Activated T-helper 9 cell treated with anti-CD3 and anti-CD28 coated beads, Interleukin-2, amount 50 U/mL, for 16 hours (primary cell): ENCODE data around the gene SERPINA1.

Source experiments
- DNase-seq: peaks from one replicate; pipeline ENCODE4 v3.0.0-alpha.2; 2020; ENCODE audit warnings: low read depth

SERPINA1 gene

GRCh38 chr14:94346065-94346786, 42.2 kb downstream of the SERPINA1 start:
- DNase-seq = peak; percentile 46

DNA sequence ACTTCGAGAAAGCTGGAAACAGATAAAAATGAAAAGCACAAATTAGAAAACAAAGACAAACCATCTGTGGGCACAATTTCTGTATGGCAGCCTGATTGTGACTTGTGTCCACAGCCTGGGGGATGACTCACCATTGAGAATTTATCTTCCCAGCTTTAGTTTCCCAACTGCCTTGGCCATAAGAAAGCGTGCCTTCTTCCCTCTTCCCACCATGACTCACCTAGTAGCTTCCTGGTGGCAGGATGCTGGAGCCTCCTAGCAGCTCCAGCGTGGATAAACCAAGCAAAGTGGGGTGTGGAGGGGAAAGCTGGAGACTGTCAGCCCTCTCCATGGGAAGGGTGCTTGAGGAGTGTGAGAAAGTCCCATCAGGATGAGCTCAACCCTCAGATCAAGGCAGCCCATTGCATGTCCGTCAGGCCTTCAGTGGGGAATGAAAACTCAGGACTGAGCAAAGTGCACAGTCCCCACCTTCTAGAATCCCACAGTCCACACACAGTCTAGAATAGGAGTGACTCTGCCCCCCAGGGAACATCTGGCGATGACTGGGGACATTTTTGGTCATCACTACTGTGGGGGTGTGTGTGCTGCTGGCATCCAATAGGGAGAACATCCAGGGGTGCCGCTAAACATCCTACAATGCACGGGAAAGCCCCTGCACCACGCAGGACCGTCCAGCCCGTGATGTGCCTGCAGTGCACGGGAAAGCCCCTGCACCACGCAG, 42.9 kb downstream of the SERPINA1 start:
- DNase-seq = no peak

GRCh38 chr14:94344389-94344788, 44.0 kb downstream of the SERPINA1 start:
- no peak for DNase-seq

DNA sequence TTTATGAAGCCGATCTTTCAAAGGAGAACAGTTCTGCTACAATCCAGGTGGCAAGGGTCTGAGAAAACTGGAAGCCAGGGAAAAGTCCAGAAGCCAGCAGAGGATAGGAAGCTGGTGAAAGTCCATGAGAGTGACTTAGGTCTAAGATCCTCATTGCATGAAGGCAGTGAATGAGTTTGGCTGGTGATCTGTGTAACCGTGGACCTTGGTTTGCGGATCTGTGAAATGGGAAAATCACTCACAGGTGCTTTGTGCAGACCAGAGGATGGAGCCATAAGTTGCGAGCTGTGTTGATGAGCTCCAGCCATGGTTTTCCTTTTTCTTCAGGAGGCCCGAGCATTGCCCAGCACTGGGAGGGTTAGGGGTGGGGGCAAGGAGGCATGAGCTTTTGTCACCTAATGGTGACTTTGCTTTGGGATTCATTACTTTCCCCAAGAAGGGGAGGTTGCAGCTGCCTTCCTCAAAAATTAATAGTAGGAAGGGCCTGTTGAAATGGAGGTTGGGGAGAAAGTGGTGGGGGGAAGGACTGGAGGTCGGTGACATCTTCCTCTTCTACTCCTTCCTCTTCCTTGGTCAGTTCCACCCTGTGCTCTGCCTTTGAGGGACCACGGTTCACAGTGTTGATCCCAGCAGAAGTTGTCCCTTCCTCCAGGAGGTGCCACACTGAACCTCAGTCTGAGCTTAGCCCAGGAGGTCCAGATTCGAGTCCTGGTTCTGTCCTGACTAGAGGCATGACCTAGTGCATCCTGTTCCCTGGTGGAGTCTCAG, 45.0 kb downstream of the SERPINA1 start:
- no peak for DNase-seq

DNA sequence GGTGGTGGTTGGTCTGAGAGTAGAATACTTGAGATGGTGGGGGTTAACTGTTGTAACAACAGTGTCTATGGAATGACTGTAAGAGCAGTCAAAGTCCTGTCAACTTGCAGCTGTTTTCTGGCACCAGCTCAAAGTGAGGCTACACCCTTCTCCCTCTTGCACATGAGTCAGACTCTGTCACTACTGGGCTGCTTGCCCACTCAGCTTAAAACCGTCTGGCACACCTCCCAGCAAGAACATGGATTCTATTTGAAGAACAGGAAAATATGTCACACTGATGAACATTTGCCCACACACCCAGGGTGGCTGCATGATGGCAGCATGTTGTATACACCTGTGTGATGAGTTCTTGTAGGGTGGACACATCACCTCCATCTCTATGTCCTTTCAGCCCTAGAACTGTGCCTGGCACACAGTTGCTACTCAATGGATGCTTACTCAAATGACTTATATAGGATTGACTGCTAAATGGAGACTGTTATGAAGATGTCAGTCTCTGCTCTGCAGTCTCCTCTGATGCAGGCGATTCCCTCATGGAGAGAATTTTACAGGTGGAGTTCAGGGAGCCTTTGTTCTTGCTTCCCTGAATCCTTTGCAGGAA, 46.0 kb downstream of the SERPINA1 start:
- no peak for DNase-seq

DNA sequence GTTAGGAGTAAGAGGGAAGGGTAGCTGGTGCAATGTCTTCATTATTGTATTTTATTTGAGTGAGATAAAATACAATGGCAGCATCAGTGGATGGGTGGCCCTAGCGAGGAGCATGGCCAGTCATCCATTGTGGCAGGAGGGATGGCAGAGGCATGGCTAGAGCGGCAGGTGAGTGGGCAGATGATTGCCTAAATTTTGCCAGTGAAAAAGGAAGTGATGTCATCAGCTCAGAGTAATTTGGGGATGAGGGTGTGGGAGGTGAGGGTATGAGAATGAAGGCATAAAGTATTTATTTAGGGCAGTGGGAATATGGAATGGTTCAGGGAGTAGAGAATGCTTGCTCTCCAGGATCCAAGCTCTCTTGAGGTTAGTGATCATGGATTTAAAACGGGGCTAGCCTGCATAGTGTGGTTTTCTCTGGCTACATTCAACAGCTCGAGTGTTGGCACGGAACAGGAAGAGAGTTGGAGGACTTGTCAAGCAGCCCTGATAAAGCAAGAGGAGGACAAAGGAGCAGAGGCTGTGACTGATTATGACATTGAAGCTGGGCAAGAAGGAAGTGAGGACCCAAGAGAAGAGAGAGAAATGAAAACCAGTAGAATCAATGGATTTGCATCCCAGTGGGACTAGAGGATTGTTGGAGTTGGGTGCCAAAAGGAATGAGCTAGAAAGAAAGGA, 46.6 kb downstream of the SERPINA1 start:
- DNase-seq = no peak

- DNase-seq = no peak
Observed at GRCh38 chr14:94340533-94340932, 47.9 kb downstream of the SERPINA1 start.

DNA sequence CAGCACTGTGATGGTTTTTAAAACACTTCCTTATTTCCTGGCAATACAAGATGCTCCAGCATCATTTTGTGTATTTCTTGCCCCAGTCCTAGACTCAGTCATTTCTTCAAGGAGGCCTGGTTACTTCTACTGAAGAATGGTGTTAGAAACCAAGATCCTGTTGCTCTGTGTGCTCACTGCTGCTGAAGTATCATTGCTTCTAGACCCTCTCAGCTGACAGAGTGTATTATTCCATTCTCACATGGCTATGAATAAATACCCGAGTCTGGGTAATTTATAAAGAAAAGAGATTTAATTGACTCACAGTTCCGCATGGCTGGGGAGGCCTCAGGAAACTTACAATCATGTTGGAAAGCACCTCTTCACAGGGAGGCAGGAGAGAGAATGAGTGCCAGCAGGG, 50.4 kb downstream of the SERPINA1 start:
- DNase-seq = no peak

- no peak for DNase-seq
Observed at GRCh38 chr14:94337274-94337673, 51.1 kb downstream of the SERPINA1 start.

DNA sequence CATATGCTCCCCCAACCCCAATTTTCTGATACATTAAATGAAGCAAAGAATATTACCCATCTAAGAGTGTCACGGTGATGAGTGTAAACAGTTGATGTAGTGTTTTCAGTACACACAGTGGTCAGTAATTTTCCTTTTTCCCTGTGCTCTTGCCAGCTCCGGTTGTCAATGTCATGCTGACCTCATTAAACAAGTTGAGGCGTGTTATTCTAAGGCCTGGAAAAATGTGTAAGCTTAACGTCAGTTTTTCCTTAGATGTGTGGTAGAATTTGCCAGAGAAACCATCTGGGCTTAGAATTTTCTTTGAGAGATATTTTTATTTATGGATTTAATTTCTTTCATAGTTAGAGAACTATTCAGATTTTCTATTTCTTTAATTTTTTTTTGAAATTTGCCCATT, 53.5 kb downstream of the SERPINA1 start:
- no peak for DNase-seq

GRCh38 chr14:94332587-94332986, 55.8 kb downstream of the SERPINA1 start:
- no peak for DNase-seq

DNA sequence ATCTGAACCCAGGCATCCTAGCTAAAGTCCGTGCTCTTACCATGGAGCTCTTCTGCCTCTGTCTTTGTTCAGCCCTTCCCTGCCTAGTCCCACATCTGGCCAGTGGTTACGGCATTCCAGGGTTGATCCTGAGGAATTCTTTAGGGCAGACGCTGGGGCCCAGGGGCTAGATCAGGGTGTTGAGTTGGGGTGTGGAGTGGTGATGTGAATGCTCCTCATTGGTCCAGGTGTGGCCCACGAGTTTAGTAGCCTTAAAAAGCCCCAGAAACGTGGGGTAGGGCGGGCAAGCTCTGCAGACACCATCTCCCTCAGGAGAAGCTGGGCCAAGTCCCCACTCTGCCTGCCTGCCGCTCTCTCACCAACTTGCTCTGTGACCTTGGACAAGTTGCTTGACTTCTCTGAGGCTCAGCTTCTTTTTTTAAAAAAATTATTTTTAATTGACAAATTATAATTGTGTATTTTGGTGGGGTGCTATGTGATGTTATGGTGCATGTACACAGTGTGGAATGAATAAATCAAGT, 56.3 kb downstream of the SERPINA1 start:
- no peak for DNase-seq

DNA sequence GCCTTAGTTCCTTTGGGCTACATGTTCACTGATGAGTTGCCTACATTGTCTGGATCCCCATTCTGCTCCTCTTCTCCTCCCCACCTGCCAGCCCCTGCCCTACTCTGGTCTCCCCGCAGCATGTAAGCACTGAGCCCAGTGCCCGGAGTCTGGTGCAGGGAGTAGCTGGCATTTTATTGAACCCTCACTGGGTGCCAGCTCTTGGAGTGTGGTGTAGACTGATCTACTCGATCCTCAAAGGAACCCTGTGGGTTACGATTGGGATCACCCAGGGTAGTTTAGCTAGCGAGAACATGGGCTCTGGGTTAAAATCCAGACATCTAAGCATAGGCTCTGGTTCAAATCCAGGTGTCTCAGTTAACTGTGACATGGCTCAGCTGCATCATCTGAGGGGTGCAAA, 56.9 kb downstream of the SERPINA1 start:
- no peak for DNase-seq

DNA sequence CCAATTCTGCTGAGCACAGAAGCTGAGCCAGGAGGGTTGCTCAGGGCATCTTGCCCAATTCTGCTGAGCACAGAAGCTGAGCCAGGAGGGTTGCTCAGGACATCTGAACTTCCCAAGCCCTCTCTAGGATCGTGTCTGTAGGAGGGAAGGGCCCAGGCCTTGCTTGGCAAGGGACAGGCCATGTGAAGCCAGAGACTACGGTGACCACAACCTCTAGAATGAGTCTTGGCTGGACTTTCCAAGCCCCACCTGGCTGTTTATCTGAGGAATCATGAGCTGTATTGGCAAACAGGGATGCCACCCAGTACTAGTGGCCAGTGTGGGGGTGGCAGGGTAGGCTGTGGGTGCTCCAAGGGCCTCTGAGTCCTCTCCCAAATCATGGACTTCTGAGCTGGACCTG, 57.5 kb downstream of the SERPINA1 start:
- DNase-seq = no peak

GRCh38 chr14:94330432-94330831, 58.0 kb downstream of the SERPINA1 start:
- DNase-seq = no peak

DNA sequence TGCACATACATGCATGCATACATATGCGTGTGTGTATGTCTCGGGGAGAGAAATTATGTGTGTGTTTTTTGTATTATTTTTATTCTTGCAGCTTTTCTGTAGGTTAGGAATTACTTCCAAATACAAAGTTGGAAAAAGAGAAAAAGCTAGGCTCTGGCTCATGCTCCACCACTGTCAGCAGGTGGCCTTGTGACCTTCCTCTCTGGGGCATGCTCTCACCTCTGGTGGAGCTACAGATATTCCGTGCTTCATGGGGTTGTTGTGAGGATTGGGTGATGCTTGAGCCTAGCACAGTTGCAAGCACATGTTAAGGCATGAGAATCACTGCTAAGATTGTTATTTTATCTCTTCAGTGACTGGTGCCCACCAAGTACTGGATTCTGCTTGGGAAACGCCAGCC, 58.5 kb downstream of the SERPINA1 start:
- no peak for DNase-seq

GRCh38 chr14:94328196-94328595, 60.2 kb downstream of the SERPINA1 start:
- no peak for DNase-seq
